ENCODE data around the gene DHCR7. TPM values are rescaled to one million over a fixed set of nuclear protein-coding genes. Genes with fewer than 3 reads are reported as not detected.

The DHCR7 gene
- total and polyA plus RNA-seq, 2 donors from 2014 or later, result 17.8 to 35.2 TPM

- H3K4me3 ChIP-seq (ENCODE audit: low read length in 3 of 3), result no peak overlapping the region
- peak in 1 of 5 donors; percentile 54 for DNase-seq
- no peak overlapping the region for H3K27ac ChIP-seq (ENCODE audit: low read depth in 2 of 2, low read length in 2 of 2)
- no peaks in the 10 kb centered on the region for H3K4me1 ChIP-seq (ENCODE audit: control insufficient read depth in 2 of 3, insufficient read depth in 2 of 3, low read depth in 1 of 3, low read length in 3 of 3)
- intact Hi-C loops (cut with DNase I), result no loop called here
- no peaks in the 10 kb centered on the region for H3K9me3 ChIP-seq (ENCODE audit: control insufficient read depth in 2 of 3, insufficient read depth in 1 of 3, low read length in 3 of 3)
- H3K9ac ChIP-seq (ENCODE audit: low read length in 3 of 3), result no peak overlapping the region
- H3K27me3 ChIP-seq (ENCODE audit: control insufficient read depth, insufficient read depth, low read length), result no peaks in the 10 kb centered on the region
- no peak for FAIRE-seq
- peaks cover 2 to 38% (median 25%) of the 10 kb centered on the region in 3 donors for H3K36me3 ChIP-seq (ENCODE audit: control insufficient read depth in 2 of 3, insufficient read depth in 3 of 3, low read length in 3 of 3)
- TF ChIP-seq CTCF (IDR thresholded peaks at IDR 0.05; ENCODE audit: borderline replicate concordance, extremely low read depth, insufficient read depth), result no peak
These were observed 25.0 kb upstream of the DHCR7 start for GRCh38 chr11:71472941-71473792.

- intact Hi-C loops (cut with DNase I), result no loop called here
- H3K27me3 ChIP-seq (ENCODE audit: control insufficient read depth, insufficient read depth, low read length), result no peaks in the 10 kb centered on the region
- TF ChIP-seq CTCF (IDR thresholded peaks at IDR 0.05; ENCODE audit: borderline replicate concordance, extremely low read depth, insufficient read depth), result no peak
- H3K4me1 ChIP-seq (ENCODE audit: control insufficient read depth in 2 of 3, insufficient read depth in 2 of 3, low read depth in 1 of 3, low read length in 3 of 3), result no peaks in the 10 kb centered on the region
- FAIRE-seq (no peak), DNase-seq (peak in 1 of 5 donors; percentile 52)
- no peak overlapping the region for H3K27ac ChIP-seq (ENCODE audit: low read depth in 2 of 2, low read length in 2 of 2)
- H3K9me3 ChIP-seq (ENCODE audit: control insufficient read depth in 2 of 3, insufficient read depth in 1 of 3, low read length in 3 of 3), result no peaks in the 10 kb centered on the region
- H3K4me3 ChIP-seq (ENCODE audit: low read length in 3 of 3), result no peak overlapping the region
- H3K36me3 ChIP-seq (ENCODE audit: control insufficient read depth in 2 of 3, insufficient read depth in 3 of 3, low read length in 3 of 3), result peaks cover 2 to 30% (median 25%) of the 10 kb centered on the region in 3 donors
- no peak overlapping the region for H3K9ac ChIP-seq (ENCODE audit: low read length in 3 of 3)
These were observed 24.2 kb upstream of the DHCR7 start for GRCh38 chr11:71472357-71472885.

- FAIRE-seq (no peak), DNase-seq (peak in 2 of 5 donors; percentile 22 to 25)
- Histone ChIP-seq H3K4me1 (ENCODE audit: control insufficient read depth in 2 of 3, insufficient read depth in 2 of 3, low read depth in 1 of 3, low read length in 3 of 3) (no peaks in the 10 kb centered on the region), H3K4me3 (ENCODE audit: low read length in 3 of 3) (no peak overlapping the region), H3K9ac (ENCODE audit: low read length in 3 of 3) (no peak overlapping the region), H3K9me3 (ENCODE audit: control insufficient read depth in 2 of 3, insufficient read depth in 1 of 3, low read length in 3 of 3) (no peaks in the 10 kb centered on the region), H3K27ac (ENCODE audit: low read depth in 2 of 2, low read length in 2 of 2) (no peak overlapping the region), H3K27me3 (ENCODE audit: control insufficient read depth, insufficient read depth, low read length) (no peaks in the 10 kb centered on the region), H3K36me3 (ENCODE audit: control insufficient read depth in 2 of 3, insufficient read depth in 3 of 3, low read length in 3 of 3) (peaks cover 2 to 22% (median 20%) of the 10 kb centered on the region in 3 donors)
- TF ChIP-seq CTCF (IDR thresholded peaks at IDR 0.05; ENCODE audit: borderline replicate concordance, extremely low read depth, insufficient read depth), result no peak
- intact Hi-C loops (cut with DNase I), result no loop called here
These were observed 22.8 kb upstream of the DHCR7 start for GRCh38 chr11:71470946-71471345.
